Activated naive CD4-positive, alpha-beta T cell treated with anti-CD3 and anti-CD28 coated beads, Interleukin-2, amount 10 ng/mL, durations not matched to agents 7 days and 5 days (primary cell): ENCODE results near the gene RCVRN.

Experiments used
- CTCF ChIA-PET: fragments of 350-600 bp; sonication (Branson Sonifier 250); formaldehyde crosslinking; loops from one replicate; lab custom pipeline; 2021; ENCODE audit warnings: antibody characterized with exemption; lab: Charles Lee
- DNase-seq: peaks from one replicate; pipeline ENCODE4 v3.0.0-alpha.2; 2020
- H3K27ac Mint-ChIP-seq: one replicate; pipeline ENCODE4 v1.8.0; 2021; ENCODE audit warnings: mild to moderate bottlenecking, moderate library complexity, mixed read lengths
- H3K27me3 Mint-ChIP-seq: one replicate; pipeline ENCODE4 v1.8.0; 2021; ENCODE audit warnings: mild to moderate bottlenecking, mixed read lengths
- H3K36me3 Mint-ChIP-seq: one replicate; pipeline ENCODE4 v1.8.0; 2021; ENCODE audit warnings: mixed read lengths
- H3K4me1 Mint-ChIP-seq: one replicate; pipeline ENCODE4 v1.8.0; 2021; ENCODE audit warnings: mixed read lengths
- H3K4me3 Mint-ChIP-seq: one replicate; pipeline ENCODE4 v1.8.0; 2021; ENCODE audit warnings: mild to moderate bottlenecking, moderate library complexity, mixed read lengths
- H3K9me3 Mint-ChIP-seq: one replicate; pipeline ENCODE4 v1.8.0; 2021; ENCODE audit warnings: mixed read lengths

Gene RCVRN

DNA sequence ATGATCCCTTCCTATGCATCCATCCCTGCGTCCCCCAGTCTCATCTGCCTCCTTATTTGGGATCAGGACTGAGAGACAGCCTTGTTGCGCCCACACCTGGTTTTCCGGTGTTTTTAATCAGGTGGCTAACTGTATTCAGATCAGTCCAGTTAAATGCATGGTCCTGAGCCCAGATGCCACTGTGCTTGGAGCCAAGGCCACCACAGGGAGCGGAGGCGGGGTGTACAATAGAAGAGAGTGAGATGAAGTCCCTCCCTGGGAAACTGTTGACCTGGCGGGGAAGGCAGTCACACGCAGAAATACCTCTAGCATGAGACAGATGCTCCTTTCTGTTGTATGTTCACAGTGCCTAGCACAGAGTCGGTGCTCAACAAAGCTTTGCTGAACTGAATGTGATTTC, 6.3 kb downstream of the RCVRN start:
- Mint-ChIP-seq H3K27me3 (peaks cover 4% of the 10 kb centered on the region), H3K27ac (no peak overlapping the region), H3K36me3 (no peaks in the 10 kb centered on the region), H3K4me3 (no peak overlapping the region), H3K9me3 (no peaks in the 10 kb centered on the region), H3K4me1 (no peaks in the 10 kb centered on the region)
- CTCF ChIA-PET = no interaction called here
- DNase-seq = no peak

DNA sequence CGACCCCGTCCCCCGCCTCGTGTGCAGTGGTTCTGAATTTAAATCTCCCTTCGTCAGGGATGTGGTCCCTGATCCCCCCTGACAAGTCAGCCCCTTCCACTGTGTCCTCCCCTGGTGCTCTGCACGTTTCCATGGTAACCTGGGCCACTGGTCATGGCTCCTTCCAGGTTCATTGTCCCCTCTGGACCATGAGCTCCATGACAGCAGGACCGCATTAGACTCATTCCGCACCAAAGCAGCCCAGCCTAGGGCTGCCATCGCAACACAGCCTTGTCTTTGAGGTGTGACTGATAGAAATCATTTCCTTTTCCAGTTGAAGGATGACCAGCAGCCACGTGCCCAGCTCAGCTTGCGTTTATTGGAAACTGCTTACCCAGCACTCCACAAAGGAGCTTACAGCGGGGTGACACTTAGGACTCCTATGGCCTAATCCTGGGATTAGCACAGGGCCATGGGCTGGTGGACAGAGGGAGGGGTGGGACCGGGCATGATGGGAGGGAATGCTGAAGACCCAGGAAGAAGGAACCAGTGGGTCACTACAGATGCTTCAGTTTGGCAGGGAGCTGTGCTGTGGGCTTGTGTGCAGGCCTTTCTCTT, 7.6 kb downstream of the RCVRN start:
- H3K27me3 Mint-ChIP-seq = peaks cover 4% of the 10 kb centered on the region
- no peaks in the 10 kb centered on the region for H3K9me3 Mint-ChIP-seq
- no peak overlapping the region for H3K4me3 Mint-ChIP-seq
- CTCF ChIA-PET = no interaction called here
- DNase-seq = no peak
- no peaks in the 10 kb centered on the region for H3K4me1 Mint-ChIP-seq
- no peaks in the 10 kb centered on the region for H3K36me3 Mint-ChIP-seq
- no peak overlapping the region for H3K27ac Mint-ChIP-seq

DNA sequence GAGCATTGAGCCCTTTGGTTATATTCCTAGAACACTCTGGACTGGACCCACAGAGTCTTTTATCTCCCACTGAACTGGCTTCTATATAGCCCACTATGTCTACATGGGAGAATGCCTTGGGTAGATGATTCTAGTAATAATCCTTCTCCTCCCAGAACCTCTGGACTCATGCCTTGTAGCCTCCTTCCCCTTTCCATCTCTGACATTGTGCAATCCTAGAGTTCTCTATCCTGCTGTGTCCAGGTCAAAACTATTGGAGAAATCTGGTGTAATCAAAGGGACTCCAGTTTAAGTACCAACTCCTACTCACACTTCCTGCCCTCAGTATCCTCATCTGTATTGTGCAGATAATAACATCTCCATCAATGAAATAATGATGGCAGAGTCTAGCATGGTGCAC, 9.1 kb downstream of the RCVRN start:
- Mint-ChIP-seq H3K27me3 (peaks cover 4% of the 10 kb centered on the region), H3K27ac (no peak overlapping the region), H3K9me3 (no peaks in the 10 kb centered on the region), H3K36me3 (no peaks in the 10 kb centered on the region), H3K4me1 (no peaks in the 10 kb centered on the region), H3K4me3 (no peak overlapping the region)
- DNase-seq = no peak
- CTCF ChIA-PET = no interaction called here

DNA sequence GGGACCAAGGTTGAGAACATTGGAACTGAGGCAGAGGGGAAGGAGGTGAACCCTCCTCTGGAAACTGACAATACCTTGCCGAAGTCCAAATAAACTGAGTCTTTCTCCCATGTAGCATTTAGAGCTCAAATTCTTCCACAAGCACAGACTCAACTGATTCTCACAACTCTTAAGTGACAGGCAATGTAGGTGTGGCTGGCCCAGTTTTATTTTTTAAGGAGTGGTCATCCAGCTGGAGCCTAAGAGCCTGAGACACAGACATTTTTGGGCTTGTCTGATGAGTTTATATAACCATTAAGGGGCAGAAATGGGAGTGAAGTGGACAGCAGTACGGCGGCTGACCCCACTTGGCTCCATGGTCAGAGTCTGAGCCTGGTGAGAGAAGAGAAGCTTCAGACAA, 10.8 kb downstream of the RCVRN start:
- no peak for DNase-seq
- H3K27me3 Mint-ChIP-seq = peaks cover 4% of the 10 kb centered on the region
- no peaks in the 10 kb centered on the region for H3K4me1 Mint-ChIP-seq
- H3K36me3 Mint-ChIP-seq = no peaks in the 10 kb centered on the region
- no peak overlapping the region for H3K4me3 Mint-ChIP-seq
- no peaks in the 10 kb centered on the region for H3K9me3 Mint-ChIP-seq
- H3K27ac Mint-ChIP-seq = no peak overlapping the region
- CTCF ChIA-PET = no interaction called here

DNA sequence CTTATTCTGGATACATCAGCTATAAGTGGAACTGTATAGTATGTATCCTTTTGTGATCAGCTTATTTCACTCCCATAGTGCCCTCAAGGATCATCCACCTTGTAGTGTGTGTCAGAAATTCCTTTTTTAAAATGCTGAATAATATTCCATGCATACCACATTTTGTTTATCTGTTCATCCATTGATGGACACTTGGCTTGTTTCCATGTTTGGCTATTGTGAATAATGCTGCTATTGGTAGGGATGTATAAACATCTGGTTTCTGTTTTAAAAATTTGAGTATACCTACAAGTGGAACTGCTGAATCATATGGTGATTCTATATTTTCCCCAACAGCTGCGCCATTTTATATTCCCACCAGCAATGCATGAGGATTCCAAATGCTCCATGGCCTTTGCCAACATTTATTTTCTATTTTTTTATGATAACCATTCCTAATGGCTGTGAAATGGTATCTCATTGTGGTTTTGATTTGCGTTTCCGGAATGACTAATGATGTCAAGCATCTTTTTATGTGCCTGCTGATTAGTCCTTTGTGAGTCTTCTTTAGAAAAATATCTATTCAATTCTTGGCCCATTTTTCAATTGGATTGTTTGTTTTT, 11.6 kb downstream of the RCVRN start:
- no peak for DNase-seq
- no peak overlapping the region for H3K4me3 Mint-ChIP-seq
- H3K9me3 Mint-ChIP-seq = no peaks in the 10 kb centered on the region
- H3K4me1 Mint-ChIP-seq = no peaks in the 10 kb centered on the region
- H3K36me3 Mint-ChIP-seq = no peaks in the 10 kb centered on the region
- H3K27ac Mint-ChIP-seq = no peak overlapping the region
- peaks cover 4% of the 10 kb centered on the region for H3K27me3 Mint-ChIP-seq
- CTCF ChIA-PET = no interaction called here

DNA sequence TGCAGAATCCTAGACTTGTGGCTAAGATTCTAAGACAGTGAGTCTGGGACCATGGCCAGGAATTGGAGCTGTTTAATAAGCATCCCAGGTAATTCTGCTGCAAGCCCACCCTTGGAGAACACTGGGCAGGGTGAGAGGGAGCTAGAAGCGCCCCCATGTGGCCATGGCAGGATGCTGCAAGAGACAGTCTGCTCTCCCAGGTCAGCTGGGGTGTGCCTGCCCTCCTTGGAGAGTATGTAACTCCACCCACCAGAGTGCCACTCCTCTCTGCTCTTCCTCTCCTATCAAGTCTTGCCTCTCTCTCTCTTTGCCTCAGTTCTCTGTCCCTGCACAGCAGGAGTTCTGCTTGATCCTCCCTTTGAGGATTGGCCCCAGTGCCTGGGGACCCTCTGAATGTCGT, 14.9 kb downstream of the RCVRN start:
- Mint-ChIP-seq H3K27me3 (peaks cover 4% of the 10 kb centered on the region), H3K9me3 (no peaks in the 10 kb centered on the region), H3K4me1 (no peaks in the 10 kb centered on the region), H3K4me3 (no peak overlapping the region), H3K27ac (no peak overlapping the region), H3K36me3 (no peaks in the 10 kb centered on the region)
- CTCF ChIA-PET = interaction anchor here (1.3 kb wide), 1 partner anchor 11 kb away, joined by 5 read pairs; no protein-coding TSS in a partner anchor
- no peak for DNase-seq

DNA sequence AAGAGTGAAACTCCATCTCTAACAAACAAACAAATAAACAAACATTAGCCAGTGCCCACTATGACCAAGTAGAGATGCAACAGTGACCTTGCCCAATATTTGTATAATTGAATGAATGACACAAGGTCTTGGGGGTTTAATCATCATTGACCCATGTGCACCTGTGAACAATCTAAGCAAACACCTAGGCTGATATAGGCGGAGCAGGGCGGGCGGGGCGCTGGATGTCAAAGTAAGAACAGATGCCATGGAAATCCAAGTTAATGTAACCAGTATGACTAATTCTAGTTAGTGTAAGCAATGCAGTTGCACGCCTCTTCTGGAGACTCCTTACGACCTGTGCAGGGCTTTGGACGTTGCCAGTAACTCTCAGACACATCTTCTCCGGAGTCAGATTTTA, 17.6 kb downstream of the RCVRN start:
- no peaks in the 10 kb centered on the region for H3K36me3 Mint-ChIP-seq
- no peak for DNase-seq

DNA sequence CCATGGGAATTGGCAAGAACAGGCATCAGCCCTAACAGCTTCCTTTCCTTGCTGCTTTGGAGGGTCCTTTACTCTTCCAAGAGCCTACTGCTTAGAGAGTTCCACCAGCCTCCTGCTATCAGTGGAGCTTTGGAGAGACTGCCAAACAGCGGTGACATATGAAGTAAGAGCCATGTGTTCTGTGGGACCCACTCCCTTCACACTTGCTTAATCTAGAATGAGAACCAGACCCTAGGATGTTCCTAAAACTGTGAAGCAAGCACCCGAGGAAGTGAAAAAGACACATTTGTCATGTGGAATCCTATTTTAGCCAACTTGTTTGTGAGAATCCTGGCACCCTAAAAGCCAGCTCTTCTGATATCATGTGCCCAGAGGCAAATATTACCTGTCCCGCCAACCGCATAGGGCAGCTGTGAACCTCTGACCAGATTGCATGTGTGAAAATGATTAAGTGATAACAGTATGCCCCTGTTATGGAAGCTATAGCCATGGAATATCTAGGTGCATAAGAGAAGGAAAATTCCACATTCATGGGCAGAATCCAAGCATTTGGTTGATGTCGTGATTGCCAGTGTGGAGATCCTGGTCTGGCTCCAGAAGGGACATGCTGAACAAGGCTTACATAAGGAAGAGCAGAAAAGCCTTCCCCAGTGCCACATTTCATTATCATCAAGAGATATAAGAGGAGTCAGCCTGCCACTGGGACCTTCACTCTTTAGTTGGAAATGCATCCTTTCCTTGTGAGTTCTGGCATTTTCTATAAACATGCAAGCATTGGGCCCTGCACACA, 18.7 kb downstream of the RCVRN start:
- CTCF ChIA-PET = no interaction called here
- DNase-seq = no peak
- Mint-ChIP-seq H3K9me3 (peaks cover 13% of the 10 kb centered on the region), H3K27me3 (peaks cover 4% of the 10 kb centered on the region), H3K36me3 (no peaks in the 10 kb centered on the region), H3K27ac (no peak overlapping the region), H3K4me1 (no peaks in the 10 kb centered on the region), H3K4me3 (no peak overlapping the region)

More for the DNA sequence above, 17.6 kb downstream of the RCVRN start:
- Mint-ChIP-seq H3K4me3 (no peak overlapping the region), H3K27ac (no peak overlapping the region), H3K9me3 (peaks cover 8% of the 10 kb centered on the region), H3K27me3 (peaks cover 4% of the 10 kb centered on the region), H3K4me1 (no peaks in the 10 kb centered on the region)
- CTCF ChIA-PET = no interaction called here

DNA sequence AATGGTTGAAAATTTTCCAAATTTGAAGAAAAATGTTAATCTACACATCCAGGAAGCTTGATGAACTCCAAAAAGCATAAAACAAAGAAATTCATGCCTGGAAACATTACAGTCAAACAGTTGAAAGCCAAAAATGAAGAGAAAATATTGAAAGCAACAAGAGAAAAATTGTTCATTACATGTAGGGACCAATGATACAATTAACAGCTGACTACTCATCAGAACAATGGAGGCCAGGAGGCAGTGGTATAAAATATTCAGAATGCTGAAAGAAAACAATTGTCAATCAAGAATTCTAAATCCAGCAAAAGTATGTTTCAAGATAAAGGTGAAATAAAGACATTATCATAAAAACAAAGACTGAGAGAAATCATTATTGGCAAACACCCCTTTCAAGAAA, 21.6 kb downstream of the RCVRN start:
- CTCF ChIA-PET = interaction anchor here (0.6 kb wide), 1 partner anchor 122 kb away, joined by 3 read pairs; no protein-coding TSS in a partner anchor
- Mint-ChIP-seq H3K27ac (no peak overlapping the region), H3K36me3 (no peaks in the 10 kb centered on the region), H3K27me3 (peaks cover 4% of the 10 kb centered on the region), H3K4me1 (no peaks in the 10 kb centered on the region), H3K4me3 (no peak overlapping the region), H3K9me3 (peaks cover 16% of the 10 kb centered on the region)
- no peak for DNase-seq

DNA sequence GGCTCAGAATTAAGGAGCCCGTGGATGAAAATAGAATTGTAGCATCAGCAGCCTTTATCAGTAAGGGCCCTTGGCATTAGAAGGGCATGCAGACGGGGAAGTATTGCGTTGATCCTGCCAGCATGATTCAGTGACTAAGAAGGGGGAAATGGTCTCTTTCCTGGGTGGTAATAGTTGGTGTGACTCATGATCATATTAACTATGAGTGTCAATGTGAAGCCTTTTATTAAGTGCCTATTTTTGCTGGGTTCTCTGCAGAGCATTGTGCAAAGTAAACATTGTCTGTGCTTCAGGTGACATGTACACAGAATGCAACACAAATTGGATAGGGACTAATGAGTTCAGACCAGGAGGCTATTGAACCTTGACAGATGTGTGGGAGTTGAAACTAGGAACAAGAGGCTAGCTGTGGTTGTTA, 24.5 kb downstream of the RCVRN start:
- Mint-ChIP-seq H3K27me3 (no peaks in the 10 kb centered on the region), H3K27ac (no peak overlapping the region), H3K36me3 (no peaks in the 10 kb centered on the region), H3K9me3 (peaks cover 16% of the 10 kb centered on the region), H3K4me1 (no peaks in the 10 kb centered on the region), H3K4me3 (no peak overlapping the region)
- DNase-seq = no peak
- CTCF ChIA-PET = no interaction called here

DNA sequence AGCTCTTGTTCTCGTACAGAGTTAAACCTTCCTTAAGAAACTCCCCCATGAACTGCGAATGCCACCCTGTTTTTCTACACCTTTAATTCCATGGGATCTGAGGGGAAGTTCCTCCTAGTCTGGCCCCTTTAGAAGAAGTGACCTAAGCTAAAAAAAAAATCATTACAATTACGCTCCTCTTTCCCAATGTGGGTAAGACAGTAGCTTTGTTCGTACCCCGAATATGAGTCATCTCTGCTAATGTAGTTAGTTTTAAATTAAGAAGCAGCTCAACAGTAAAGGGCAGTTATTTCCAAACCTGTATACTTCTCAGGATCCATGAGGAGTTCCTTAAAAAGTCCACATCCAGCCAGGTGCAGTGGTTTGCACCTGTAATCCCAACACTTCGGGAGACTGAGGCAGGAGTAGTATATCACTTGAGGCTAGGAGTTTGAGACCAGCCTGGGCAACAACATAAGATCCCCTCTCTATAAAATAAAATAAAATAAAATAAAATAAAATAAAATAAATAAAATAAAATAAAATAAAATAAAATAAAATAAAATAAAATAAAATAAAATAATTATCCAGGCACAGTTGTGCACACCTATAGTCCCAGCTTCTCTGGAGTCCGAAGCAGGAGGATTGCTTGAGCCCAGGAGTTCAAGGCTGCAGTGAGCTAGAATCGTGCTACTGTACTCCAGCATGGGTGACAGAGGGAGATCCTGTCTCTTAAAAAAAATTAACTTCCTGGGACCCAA, 26.1 kb downstream of the RCVRN start:
- Mint-ChIP-seq H3K27ac (no peak overlapping the region), H3K9me3 (peaks cover 16% of the 10 kb centered on the region), H3K27me3 (no peaks in the 10 kb centered on the region), H3K36me3 (no peaks in the 10 kb centered on the region), H3K4me1 (no peaks in the 10 kb centered on the region), H3K4me3 (no peak overlapping the region)
- no peak for DNase-seq
- CTCF ChIA-PET = interaction anchor here (1.3 kb wide), 1 partner anchor 11 kb away, joined by 5 read pairs; no protein-coding TSS in a partner anchor

DNA sequence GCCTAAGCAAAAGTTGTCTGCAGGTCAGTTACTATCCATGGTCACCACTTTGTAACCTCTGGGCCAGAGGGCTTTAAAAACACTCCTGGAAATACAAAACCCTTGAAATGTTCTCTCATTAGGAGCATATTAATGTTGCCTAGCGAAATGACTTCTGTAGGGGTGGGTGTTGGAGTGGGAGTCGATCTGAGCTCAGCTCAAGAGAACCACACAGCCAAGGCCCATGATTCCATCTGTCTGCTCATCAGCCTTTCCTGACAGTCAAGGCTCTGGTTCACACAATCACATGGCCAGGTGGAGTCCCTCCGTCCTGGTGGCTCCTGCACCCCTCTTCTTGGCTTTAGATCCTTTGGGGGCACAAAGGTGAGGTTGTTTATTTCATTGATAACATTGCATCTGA, 26.7 kb downstream of the RCVRN start:
- no peaks in the 10 kb centered on the region for H3K27me3 Mint-ChIP-seq

DNA sequence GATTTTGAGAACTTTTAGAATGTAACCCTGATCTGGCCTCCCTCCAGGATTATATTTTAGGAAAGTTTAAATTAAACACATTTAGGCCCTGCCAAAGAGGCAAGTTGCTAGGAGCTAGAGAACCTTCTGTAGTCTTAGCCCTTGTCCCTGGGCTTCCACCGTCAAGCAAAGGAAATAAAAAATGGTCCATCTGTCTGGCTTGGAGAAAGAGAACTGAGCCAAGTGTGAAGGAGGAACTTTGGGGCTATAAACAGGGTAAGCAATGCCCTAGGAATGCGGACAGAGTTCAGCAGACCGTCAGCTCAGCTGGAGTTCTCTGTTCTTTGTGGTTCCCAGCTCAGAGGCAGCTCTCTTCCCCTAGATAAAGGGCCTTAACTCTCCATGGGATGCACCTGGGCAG, 29.6 kb downstream of the RCVRN start:
- Mint-ChIP-seq H3K4me1 (no peaks in the 10 kb centered on the region), H3K36me3 (no peaks in the 10 kb centered on the region), H3K4me3 (no peak overlapping the region), H3K27me3 (no peaks in the 10 kb centered on the region), H3K9me3 (peaks cover under 1% of the 10 kb centered on the region), H3K27ac (no peak overlapping the region)
- CTCF ChIA-PET = no interaction called here
- no peak for DNase-seq

More for the DNA sequence above, 26.7 kb downstream of the RCVRN start:
- Mint-ChIP-seq H3K4me3 (no peak overlapping the region), H3K9me3 (peaks cover 14% of the 10 kb centered on the region), H3K4me1 (no peaks in the 10 kb centered on the region), H3K36me3 (no peaks in the 10 kb centered on the region), H3K27ac (no peak overlapping the region)
- DNase-seq = no peak
- CTCF ChIA-PET = no interaction called here

DNA sequence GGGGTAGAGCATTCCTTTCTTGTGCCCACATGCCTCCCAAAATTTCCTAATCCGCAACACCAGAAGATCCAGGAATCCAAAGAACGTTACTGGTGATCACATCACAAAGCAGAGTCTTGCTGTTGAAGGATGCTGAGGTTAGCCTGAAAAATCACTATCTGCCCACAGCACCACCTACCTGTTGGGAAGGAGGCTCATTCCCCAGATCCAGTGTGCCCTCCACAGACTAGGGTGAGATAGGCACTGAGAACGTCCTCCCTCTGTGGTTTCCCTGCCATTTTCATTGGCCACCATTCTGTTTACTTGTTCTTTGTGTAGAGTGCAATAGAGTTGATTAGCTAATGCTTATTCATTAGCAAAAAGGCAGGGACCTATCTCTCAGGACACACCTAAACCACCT, 30.3 kb downstream of the RCVRN start:
- Mint-ChIP-seq H3K4me1 (no peaks in the 10 kb centered on the region), H3K27me3 (no peaks in the 10 kb centered on the region), H3K27ac (no peak overlapping the region), H3K9me3 (no peaks in the 10 kb centered on the region), H3K36me3 (no peaks in the 10 kb centered on the region), H3K4me3 (no peak overlapping the region)
- DNase-seq = no peak
- CTCF ChIA-PET = no interaction called here
